HG03095 (cell line): ENCODE results near the gene DIO3.
"Not testable (repeated sequence)": the region's sequence is repeated elsewhere in the genome, so short reads cannot be mapped to it uniquely, and the experiment has no call there.

Experiments
- ATAC-seq: cut with Tn5 transposase; IDR thresholded peaks from one replicate; pipeline ENCODE4 v1.9.1; 2021; ENCODE audit warnings: moderate library complexity; ENCODE audit not compliant: unreplicated experiment

Gene DIO3

DNA sequence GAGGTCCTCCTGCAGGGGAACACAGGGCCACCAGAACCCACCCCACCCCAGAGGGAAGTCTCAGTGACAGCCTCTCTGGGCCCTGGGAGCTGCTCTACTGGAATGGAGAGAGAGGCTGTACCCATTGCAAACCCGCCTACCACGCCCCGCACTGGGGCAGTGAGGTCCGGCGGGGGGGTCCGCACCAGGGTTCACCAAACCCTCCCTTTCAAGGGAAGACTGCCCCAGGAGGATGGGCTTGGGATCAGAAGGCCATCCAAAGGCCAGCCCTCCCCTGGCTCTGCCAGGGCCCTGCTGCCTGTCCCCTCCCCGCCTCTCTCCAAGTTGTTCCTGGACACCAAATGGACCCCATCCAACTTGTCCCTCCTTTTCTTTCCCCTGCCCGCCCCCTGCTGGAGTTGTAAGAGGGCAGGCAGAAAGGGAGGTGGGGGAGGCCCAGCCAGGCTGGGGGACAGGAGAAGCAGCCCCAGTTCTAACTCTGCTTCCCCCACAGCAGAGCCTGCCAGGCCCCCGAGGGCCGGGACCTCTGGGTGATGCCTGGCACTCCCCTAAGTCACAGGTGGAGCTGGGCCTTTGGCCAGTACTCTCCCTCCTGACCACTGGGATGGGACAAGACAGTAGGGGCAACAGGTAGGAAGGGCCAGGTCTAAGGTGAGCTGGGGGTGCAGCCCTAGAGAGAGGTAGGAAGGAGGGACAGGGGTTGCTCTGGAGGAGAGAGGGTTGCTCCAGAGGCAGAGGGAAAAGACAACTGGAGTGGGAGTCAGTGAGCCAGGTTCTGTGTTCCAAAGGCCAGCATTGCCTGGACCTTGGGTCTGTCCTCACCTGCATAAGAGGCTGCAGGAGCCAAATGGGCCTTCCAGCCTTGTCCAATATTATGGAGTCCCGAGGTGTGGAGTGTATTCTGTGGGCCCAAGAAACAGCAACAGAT lies 3.2 kb upstream of the DIO3 start:
- ATAC-seq, result no peak

DNA sequence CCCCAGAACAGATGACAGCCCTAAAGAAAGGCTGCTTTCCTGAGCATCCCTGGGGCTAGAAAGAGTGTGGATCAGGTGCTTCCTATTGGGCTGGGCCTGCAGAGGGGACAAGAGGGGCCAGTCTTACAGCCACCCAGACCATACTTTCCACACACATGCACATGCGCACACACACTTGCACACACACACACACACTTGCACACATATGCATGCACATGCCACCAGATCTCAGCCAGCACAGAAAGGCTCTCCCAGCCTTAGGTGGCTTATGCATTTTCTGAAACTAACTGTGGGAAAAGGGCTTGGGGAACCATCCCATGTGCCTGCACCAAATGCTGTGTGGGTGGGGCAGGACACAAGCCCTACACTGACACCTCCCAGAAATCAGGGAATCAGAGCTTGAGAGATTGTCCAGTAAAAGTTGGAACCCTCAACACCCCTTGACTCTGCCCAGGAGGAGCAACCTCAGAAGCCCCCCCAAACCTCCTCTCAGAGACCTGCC lies 2.5 kb upstream of the DIO3 start:
- ATAC-seq, result no peak

DNA sequence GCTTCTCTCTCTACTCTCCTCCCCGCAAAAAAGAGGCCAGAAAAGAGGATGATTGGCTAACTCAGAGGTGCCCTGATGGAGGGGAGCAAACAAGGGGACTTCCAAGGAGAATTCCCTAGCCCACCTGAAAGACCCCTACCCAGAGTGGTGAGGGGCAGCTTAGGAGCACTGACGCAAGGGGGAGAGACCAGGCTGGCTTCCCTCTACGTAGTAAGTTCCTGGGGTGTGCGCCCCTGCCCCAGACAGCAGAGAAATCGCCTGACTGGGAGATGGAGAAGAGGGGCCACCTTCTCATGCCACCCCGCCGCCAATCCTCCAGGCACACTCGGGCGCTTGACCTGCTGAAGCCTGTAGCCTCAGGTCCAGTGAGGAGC lies 2.1 kb upstream of the DIO3 start:
- no peak for ATAC-seq

DNA sequence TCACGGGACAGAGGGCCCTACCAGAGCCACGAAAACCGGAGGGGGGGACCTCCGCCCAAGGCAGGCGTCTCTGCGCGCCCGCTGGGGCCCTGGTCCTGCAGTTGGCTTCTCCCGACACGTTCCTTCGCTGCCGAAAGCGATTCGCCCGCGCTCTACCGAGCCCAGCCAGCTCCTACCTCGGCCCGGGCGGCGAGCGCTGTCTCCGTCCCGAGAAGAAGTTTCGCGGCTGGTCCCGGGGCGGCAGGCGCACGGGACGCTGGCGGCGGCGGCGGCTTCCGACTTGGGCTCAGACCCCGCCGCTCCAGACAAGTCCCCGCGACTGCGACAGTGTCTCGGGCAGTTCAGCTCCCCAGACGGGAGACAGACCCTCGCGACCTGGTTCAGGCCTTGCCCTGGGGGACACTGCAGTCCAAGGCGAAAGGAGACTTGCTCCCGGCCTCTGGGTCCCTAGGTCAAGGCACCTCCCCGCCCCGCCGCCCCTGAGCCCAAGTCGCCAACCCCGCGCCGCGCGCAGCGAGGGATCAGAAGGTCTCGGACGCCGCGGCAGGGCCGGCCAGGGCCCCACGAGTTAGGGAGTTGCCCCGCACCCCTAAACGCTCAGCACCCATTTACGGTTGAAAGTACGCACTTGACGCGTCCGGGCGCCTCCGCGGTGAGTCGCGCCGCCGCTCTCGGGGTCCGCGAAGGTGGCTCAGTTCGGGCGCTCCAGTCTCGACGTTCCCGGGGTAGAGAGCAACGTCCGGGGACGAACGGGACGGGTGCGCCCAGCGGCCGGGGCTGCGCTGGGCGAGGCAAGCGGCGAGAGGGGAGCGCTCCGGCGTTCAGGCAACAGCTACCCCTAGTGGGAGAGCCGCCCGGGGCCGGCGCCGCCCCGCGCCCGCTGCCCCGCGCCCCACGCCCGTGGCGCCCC lies 1.4 kb upstream of the DIO3 start:
- no peak for ATAC-seq

DNA sequence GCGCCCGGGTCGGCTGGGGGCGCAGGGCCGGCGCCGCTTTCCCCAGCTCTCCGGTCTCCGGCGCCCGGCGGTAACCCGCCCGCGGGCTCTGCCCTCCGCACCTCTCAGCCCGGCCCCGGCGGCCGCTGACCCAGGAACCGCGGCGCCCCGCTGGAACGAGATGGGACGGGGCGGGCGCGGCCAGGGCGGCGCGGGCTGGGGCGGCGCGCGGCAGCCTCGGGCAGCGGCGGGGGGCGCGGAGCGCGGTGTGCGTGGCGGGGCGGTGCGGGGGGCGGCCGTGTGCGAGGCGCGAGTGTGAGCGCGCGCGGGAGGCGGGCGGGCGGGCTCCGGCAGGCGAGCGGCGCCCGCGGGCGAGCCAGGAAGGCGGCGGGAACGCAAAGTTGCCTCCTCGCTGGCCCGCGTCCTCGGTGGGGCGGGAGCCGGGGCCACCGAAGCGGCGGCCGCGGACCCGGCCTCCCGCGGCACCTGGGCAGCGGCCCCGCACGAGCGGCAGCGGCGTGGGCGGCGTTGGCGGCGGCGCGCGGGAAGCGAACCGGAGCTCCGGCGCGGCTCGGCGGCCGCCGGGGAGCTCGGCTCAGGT lies 671 bp upstream of the DIO3 start:
- no peak for ATAC-seq

DNA sequence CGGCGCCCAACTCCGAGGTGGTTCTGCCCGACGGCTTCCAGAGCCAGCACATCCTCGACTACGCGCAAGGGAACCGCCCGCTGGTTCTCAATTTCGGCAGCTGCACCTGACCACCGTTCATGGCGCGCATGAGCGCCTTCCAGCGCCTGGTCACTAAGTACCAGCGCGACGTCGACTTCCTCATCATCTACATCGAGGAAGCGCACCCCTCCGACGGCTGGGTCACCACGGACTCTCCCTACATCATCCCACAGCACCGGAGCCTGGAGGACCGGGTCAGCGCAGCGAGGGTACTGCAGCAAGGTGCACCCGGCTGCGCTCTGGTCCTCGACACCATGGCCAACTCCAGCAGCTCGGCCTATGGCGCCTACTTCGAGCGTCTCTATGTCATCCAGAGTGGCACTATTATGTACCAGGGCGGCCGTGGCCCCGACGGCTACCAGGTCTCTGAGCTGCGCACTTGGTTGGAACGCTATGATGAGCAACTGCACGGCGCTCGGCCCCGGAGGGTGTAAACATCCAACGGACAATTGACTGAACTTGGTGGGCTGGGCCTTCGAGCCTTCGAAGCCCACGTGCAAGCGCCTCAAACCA lies 699 bp downstream of the DIO3 start:
- no peak for ATAC-seq

DNA sequence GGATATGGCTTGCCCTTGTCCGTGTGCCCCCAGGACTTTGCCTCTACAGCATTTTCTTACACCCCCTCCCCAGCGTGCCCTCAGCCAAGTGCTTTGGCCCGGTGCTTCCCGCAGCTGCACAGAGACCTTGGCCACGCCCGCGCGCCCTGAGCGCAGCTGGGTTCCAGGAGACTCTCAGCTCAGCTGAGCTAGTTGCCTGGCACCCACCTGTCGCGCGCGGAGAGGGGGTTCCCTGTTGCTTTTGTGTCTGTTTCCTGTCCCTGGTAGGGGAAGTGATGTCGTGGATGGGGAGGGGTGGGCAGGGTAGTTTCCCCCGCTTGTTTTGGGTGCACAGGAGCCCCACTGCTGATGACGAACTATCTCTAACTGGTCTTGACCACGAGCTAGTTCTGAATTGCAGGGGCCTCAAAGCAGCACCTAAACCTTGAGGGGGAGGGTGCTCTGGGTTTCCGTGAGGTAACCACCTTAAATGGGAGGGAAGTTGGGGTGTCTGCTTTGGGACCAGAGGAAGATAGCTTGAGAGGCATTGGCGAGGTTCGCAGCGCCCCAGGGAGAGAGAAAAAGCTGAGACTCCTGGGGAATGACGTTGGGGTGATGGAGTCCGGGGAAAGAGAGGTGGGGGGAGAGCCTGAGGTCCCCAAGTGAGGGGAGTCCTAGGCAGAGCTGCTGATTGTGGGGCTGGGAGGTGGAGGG lies 1.5 kb downstream of the DIO3 start:
- no peak for ATAC-seq

DNA sequence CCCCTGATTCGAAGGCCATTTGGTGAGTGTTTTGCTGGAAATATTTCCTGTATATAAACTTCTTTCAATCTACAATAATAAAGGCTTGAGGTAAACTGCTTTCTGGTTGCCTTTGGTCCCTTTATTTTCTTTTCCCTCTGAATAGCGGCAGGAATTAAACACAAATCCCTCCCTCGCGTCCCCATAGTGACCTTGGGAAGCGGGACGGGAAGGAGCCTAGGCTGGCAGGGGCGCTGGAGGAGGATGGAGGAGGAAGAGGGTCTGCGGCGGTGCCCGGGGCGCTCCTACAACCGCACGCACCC lies 2.0 kb downstream of the DIO3 start:
- no peak for ATAC-seq

DNA sequence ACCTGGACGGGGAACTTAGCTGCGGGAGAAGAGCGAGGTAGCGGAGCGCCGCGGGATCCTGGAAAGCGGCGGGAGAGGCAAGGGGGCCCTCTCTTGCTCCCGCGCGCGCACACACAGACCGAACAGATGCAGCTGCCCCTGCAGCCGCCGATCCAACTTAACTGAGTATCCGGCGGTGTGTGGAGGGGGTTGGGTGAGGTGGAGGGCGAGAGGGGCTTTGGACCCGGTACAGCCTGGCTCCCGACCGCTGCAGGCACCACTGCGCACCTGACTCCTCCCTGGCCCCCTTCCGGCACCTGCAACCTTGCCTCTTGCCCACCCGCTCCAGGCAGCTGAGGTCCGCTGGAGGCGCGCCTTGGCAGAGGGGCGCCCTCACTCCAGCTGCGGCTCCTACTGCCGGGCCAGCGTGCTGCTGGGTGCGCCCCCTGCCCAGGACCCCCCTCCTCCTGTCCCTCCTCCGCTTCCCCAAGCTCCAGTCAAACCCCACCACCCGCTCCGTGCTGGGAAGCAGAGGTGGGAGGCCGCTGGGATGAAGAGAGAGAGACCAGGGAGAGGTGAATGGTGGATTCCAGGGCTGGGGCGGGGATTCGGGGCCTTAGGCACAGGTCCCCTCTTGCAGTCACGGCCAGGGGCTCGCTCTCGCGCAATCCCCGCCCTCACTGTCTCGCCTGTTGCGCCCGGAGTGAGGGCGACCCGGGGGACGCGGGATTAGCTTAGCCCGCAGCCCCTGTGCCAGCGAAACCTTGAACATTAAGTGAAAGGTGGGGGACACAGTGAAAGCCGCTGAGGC lies 2.6 kb downstream of the DIO3 start:
- ATAC-seq, result no peak

DNA sequence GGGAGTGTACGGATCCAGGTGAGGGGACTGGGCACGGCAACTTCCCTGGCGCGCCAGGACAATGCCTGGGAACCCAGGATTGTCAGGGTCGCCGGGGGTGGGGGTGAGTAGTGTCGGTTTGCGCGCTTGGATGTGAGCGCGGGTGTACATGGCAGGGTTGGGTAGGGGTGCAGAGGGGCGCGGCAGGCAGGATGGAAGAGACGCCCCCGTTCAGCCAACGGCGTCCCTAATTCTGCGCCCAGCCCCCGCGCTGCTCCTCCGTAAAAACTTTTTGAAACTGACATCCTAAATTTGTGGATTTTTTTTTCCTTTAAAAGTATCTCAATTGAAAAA lies 3.1 kb downstream of the DIO3 start:
- no peak for ATAC-seq

DNA sequence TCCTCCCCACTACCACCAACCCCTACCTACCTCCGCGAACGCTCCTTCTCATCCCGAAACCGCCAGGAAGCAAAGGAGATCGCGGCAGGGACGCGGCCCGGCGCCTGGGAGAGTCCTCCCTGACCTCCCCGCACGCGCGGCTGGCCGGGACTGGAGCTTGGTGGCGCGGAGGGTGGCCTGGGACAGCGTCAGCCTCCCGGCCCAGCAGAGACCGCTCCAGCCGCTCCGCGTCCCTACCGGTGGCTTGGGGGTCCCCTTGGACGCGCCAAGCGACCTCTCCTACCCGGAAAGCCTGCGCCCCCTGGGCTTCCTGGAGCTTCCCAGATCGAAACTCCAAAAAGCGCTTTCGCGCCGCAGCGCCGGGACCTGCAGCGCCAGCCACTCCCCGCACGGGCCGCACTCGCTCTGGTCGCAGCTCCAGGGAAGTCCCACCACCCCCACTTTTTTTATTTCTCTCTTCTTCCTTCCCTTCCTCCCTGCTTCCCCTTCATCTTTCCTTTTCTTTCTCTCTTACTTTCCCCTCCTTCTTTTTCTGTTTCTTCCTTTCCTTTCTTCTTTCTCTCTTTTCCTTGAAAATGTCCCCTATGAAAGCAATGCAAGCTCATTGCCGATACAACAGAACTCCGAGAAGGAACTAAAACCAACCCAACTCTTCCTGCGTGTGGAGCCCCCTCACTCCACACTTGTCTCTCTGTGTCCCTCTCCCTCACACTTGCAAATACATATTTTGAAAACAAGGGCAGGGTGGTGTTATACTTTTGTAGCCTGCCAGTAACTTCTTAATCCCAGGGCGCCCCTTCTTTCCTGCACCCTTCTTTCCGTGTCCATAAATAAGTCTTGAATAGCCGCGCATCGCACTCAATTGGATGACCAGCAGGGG lies 3.8 kb downstream of the DIO3 start:
- ATAC-seq, result no peak

DNA sequence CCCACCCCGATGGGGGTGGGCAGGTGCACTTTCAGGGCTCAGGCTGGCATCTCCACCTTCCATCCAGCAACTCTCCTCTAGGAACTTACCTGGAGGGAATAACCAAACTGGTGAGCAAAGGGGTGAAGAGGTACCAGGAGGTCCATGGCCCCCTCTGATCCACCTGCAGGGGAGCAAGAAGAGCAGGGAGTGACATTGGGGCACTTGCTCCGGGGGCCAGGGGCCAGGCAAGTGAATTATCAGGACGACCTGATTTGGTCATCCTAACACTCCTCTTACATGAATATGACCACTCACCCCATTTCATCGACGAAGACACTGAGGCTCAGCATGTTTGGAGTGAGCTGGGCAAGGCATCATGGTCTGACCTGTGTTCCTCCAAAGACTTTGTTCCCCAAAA lies 6.0 kb downstream of the DIO3 start:
- no peak for ATAC-seq

DNA sequence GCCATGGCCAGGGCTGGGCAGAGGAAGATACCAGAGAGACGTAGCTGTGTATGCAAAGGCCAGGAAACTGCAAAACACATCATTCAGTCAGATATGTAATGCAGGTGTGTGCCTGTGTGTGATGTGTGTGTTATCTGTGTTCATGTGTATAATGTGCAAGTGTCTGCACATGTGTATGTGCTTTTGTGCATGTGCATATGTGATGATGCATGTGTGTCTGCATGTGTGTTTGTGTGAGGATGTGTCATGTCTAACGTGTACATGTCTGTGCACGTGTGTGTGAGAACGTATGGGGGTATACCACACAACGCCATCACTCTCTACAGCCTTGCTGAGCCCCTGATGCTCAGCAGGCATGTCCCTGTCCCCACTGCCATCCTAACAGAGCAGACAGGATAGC lies 9.7 kb downstream of the DIO3 start:
- ATAC-seq, result no peak

DNA sequence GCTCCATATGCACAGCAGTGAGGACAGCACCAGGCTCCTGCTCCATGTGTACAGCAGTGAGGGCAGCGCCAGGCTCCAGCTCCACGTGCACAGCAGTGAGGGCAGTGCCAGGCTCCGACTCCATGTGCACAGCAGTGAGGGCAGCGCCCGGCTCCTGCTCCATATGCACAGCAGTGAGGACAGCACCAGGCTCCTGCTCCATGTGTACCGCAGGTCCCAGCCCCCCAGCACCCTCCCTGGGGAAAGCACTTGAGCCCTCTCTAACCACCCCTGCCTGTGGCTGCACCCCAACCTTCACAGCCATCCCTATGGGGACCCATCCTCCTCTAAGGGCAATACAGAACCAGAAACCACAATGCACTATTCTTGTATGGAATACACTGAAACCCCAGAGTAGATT lies 11.2 kb downstream of the DIO3 start:
- not testable (repeated sequence) for ATAC-seq

DNA sequence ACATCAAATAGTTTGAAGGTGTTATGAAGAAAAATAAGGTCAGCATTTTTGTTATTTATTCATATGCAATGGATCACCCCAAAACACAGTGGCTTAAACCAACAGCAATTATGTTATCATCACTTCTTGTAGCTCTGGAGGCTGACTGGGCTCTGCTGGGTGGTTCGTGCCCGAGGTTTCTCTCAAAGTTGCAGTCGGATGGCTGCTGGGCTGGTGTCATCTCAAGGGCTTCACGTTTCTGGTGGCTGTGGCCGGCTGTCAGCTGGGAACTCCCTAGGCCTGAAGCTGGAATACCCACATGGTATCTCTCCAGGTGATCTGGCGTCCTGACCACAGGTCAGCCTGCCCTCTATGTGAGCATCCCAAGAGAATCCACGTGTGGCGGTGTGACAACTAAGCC lies 12.0 kb downstream of the DIO3 start:
- no peak for ATAC-seq

DNA sequence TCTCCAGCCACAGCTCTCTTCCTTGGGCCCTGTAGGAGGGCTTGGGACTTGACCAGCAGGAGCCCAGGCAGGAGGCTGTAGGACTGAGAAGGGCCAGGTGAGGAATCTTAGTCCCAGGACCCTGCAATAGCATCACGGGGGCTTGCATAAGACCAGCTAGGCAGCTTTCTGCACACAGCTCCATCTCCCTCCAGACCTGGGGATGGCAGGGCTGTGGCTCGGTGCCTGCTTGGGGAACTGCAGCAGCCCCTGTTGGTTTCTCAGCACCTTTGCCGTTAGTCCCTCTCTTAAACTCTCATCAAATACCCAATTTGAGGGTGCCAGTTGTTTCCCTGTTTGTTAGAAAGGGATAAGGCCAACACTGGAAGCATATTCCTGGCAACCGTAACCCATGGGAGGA lies 14.3 kb downstream of the DIO3 start:
- no peak for ATAC-seq

DNA sequence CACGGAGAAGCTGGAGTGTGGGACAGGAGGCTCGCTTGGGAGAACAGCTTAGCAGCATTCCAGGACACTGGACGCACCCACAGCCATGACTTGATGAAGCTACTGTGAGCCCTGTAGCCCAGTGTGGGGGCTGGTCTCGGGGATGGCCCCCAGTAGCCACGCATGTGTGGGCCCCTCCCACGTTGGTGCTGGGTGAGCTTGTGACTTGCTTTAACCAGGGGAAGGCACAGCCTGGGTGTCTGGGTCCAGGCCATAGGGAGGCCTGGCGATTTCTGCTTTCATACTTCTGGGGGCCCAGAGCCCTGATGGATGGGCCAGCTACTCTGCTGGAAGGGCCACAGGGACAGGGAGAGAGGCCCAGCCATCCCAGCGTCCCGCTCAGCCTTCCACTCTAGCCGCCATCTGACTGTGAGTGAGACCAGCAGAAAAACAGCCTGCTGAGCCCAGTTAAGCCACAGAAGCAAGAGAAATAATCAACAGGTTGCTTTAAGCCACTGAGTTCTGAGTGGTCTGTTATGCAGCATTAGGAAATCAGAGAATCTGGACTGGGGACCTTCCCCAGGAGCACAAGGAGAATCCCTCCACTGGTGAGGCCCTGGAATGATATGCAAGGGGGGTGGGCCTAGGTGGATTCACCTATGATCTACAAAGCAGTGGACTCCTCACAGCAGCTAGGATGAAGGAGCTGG lies 16.1 kb downstream of the DIO3 start:
- no peak for ATAC-seq

DNA sequence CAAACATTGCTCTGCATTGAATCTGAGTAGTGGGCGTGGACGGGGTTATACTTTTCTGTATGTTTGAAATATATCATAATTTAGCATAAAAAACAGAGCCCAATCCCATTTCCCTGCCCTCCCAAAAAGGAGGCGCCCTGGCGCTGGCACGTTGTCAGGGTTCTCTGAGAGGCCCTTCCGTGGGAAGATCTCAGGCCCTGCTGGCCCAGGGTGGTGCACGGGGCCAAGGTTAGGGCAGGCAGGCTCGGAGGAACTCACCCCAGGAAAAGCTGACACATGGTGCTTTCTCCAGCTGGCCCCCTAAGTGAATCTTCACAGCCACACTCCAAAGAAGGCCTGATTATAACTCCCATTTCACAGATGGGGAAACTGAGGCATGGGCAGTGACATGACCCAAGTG lies 17.2 kb downstream of the DIO3 start:
- no peak for ATAC-seq
